Heart left ventricle (tissue), 16 donors: ENCODE measurements around the gene EFNA2. TPM values are rescaled to one million over a fixed set of nuclear protein-coding genes. Genes with fewer than 3 reads are reported as not detected.

Experiments used
- ATAC-seq, 4 donors: fragments of 200-7000 bp; cut with Tn5 transposase; one replicate each; pipeline ENCODE4 v1.9.1; 2020 to 2022; ENCODE audit warnings: moderate library complexity in 4 of 4, mild to moderate bottlenecking in 3 of 4, moderate number of reproducible peaks in 1 of 4
- DNase-seq, 5 donors: peaks; one replicate each; pipeline ENCODE4 v3.0.0-alpha.2; 2020
- H3K27ac ChIP-seq, 12 donors: fragments of 200-600 bp; sonication (generic) in 4 of 12; one replicate each; pipeline versions ENCODE4 v1.5.0 to v1.8.0; 2016 to 2022; ENCODE audit warnings: mild to moderate bottlenecking in 2 of 12
- H3K27me3 ChIP-seq, 9 donors: fragments of 200-600 bp; sonication (generic) in 2 of 9; one replicate each; pipeline versions ENCODE4 v1.5.1 to v1.8.0; 2016 to 2022; ENCODE audit warnings: mild to moderate bottlenecking in 3 of 9
- H3K36me3 ChIP-seq, 9 donors: fragments of 200-600 bp; sonication (generic) in 2 of 9; one replicate each; pipeline versions ENCODE4 v1.5.0 to v1.8.0; 2018 to 2022; ENCODE audit warnings: mild to moderate bottlenecking in 2 of 9
- H3K4me1 ChIP-seq, 12 donors: fragments of 200-600 bp; sonication (generic) in 4 of 12; one replicate each; pipeline versions ENCODE4 v1.5.0 to v1.8.0; 2016 to 2022; ENCODE audit warnings: mild to moderate bottlenecking in 3 of 12
- H3K4me3 ChIP-seq, 12 donors: fragments of 200-600 bp; sonication (generic) in 4 of 12; one replicate each; pipeline versions ENCODE4 v1.5.0 to v1.8.0; 2017 to 2022; ENCODE audit warnings: mild to moderate bottlenecking in 9 of 12, moderate library complexity in 4 of 12
- H3K9me3 ChIP-seq, 12 donors: fragments of 200-600 bp; sonication (generic) in 4 of 12; one replicate each; pipeline versions ENCODE4 v1.5.0 to v1.8.0; 2016 to 2022; ENCODE audit warnings: mild to moderate bottlenecking in 1 of 12
- CTCF ChIP-seq, 12 donors: fragments of 200-600 bp; sonication (generic) in 4 of 12; IDR thresholded peaks; one replicate each; pipeline versions ENCODE4 v1.5.0 to v1.8.0; 2018 to 2022; ENCODE audit warnings: antibody characterized with exemption in 12 of 12, mild to moderate bottlenecking in 5 of 12
- POLR2A ChIP-seq, 2 donors: fragments of 450-650 bp; IDR thresholded peaks; one replicate each; pipeline ENCODE4 v1.6.1; 2017; ENCODE audit warnings: antibody characterized with exemption in 2 of 2, mild to moderate bottlenecking in 2 of 2, moderate library complexity in 2 of 2
- WGBS, 4 donors: extraction: QIAGEN DNeasy Blood & Tissue Kit in 2 of 4; methylation state at CpG; one replicate each; pipeline versions ENCODE4 v1.1.5 to v1.1.7; 2013 to 2018; 5-methylcytosine and 5-hydroxymethylcytosine counted together
- intact Hi-C, 10 donors: fragments of 100-400 bp; cut with DNase I; formaldehyde crosslinking; loops; one replicate each; pipeline versions ENCODE4 v1.11.1 to v1.14.2; 2022
- polyA plus RNA-seq, 2 donors: library from polyadenylated mRNA; stranded (reverse); fragments of 200-250 nt; gene quantifications; one replicate each; pipeline ENCODE4 v1.2.3, GENCODE V29; 2013
- total RNA-seq, 9 donors: library from RNA; depleted of rRNA in 2 of 9; stranded (reverse); fragments of >200 nt in 2 of 9; fragmentation: NEBNext Ultra II Directional in 3 of 9; extraction: Animal tissue kit (Norgen Biotek cat#: 25700) in 3 of 9; gene quantifications; one replicate each; pipeline versions ENCODE4 v1.1.0 to v1.2.4, GENCODE V29; 2016 to 2023
- donor health status: ischemic (EF 13 %, LVEDD 7.1; RV severe dilation, severe dysfunction).
- donor health status: healthy with polysubstance abuse.
- donor health status: DM: no; HTN: yes; CAD: no.
- donor health status: DM: no; HTN: no; CAD: no.
- donor health status: ischemic (EF 25% LVEDD 6.9; RV normal size, moderate dysfunction).
- donor health status: ischemic (EF 25% LVEDD 5.7; RV mildly dilated, moderate dysfunction).
- donor health status: healthy.
- donor health status: DM: yes; HTN: yes; CAD: no.
- donor health status: ischemic (EF 35%, LVEDD 5.7; RV mildly dilated, moderate dysfunction).
- donor health status: nonischemic (EF 11% LVEDD 7.7; RV severe dilation, severe dysfunction).
- donor health status: DM: yes; HTN: yes; CAD: no.
- donor health status: PGD.
- donor health status: ischemic (EF 29% LVEDD 5.4; RV normal size, mild dysfunction).
- donor health status: nonischemic (EF 23%, LVEDD 6.1; RV moderate dilation, normal function).

The EFNA2 gene
- total and polyA plus RNA-seq, 11 donors: not detected

- WGBS, 4 donors: 84 to 91% (median 87%) methylated on average over 22 of the region's 22 CpGs
- Histone ChIP-seq H3K36me3 (no peaks in the 10 kb centered on the region), H3K27ac (no peak overlapping the region), H3K4me1 (no peaks in the 10 kb centered on the region), H3K4me3 (no peak overlapping the region), H3K27me3 (peaks cover 0 to 9% (median 0%) of the 10 kb centered on the region in 9 donors), H3K9me3 (no peaks in the 10 kb centered on the region)
- ATAC-seq (no peak), DNase-seq (no peak)
- TF ChIP-seq POLR2A (IDR thresholded peaks at IDR 0.05): no peak
- no peak for TF ChIP-seq CTCF (IDR thresholded peaks at IDR 0.05)
- intact Hi-C loops: no loop called here
Observed at GRCh38 chr19:1336079-1336684, 50.5 kb downstream of the EFNA2 start.

DNA sequence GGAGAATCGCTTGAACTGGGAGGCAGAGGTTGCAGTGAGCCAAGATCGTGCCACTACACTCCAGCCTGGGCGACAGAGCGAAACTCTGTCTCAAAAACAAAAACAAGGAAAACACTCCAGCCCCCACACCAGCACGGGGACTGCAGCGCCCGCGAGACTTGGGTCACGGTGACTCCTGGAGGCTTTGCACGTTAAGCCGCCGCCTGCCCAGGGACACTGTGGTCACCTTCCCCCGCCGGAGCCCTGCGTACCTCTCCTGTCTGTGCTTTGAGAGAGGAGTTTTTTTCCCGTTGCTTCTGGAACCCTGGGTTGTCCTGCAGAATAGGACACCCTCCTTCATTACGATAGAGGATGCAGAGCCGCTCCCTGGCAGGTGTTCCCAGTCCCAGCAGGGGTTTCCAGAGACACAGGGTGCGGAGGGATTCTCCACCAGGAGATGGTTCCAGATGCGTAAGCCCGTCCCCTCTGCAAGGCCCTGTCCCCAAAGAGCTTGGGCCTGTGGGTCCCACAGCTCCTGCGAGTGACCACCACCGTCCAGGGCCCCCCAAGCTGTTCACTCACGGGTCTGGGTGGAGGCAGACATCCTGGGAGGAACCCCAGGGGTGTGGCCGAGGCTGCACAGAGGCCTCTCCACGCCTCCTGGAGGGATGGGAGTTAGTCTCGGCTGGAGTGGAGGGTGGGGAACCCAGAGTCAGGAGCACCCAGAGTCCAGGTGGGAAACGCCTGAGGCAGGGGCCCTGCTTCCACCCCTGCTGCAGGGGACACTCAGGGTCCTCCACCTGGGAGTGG lies 55.2 kb downstream of the EFNA2 start:
- H3K9me3 ChIP-seq: no peaks in the 10 kb centered on the region
- no peak for DNase-seq
- no peaks in the 10 kb centered on the region for H3K36me3 ChIP-seq
- intact Hi-C loops: no loop called here
- H3K4me1 ChIP-seq: no peaks in the 10 kb centered on the region
- H3K27ac ChIP-seq: no peak overlapping the region
- TF ChIP-seq CTCF (IDR thresholded peaks at IDR 0.05) (no peak), POLR2A (IDR thresholded peaks at IDR 0.05) (no peak)
- H3K4me3 ChIP-seq: no peak overlapping the region
- peak in 1 of 4 donors; percentile 41 for ATAC-seq
- WGBS, 4 donors: 77 to 84% (median 84%) methylated on average over 26 to 28 of the region's 28 CpGs
- H3K27me3 ChIP-seq: no peaks in the 10 kb centered on the region

DNA sequence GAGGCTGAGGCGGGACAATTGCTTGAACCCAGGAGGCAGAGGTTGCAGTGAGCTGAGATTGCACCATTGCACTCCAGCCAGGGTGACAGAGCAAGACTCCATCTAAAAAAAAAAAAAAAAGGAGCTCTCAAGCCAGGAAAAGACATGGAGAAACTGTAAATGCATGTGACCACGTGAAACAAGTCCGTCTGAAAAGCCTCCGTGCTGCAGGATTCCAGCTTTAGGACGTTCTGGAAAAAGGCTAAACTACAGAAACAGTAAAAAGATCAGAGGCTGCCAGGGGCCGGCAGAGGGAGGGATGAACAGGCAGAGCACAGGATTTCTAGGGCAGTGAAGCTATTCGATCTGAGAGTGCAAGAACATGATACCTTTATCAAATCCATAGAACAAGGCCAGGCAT lies 57.4 kb downstream of the EFNA2 start:
- no peaks in the 10 kb centered on the region for H3K27me3 ChIP-seq
- no peak for ATAC-seq
- 47 to 53% (median 49%) methylated on average over 7 of the region's 7 CpGs for WGBS, 4 donors
- no peaks in the 10 kb centered on the region for H3K4me1 ChIP-seq
- DNase-seq: no peak
- no peak overlapping the region for H3K27ac ChIP-seq
- no peak overlapping the region for H3K4me3 ChIP-seq
- intact Hi-C loops: no loop called here
- TF ChIP-seq CTCF (IDR thresholded peaks at IDR 0.05) (no peak), POLR2A (IDR thresholded peaks at IDR 0.05) (no peak)
- no peaks in the 10 kb centered on the region for H3K36me3 ChIP-seq
- H3K9me3 ChIP-seq: no peaks in the 10 kb centered on the region

DNA sequence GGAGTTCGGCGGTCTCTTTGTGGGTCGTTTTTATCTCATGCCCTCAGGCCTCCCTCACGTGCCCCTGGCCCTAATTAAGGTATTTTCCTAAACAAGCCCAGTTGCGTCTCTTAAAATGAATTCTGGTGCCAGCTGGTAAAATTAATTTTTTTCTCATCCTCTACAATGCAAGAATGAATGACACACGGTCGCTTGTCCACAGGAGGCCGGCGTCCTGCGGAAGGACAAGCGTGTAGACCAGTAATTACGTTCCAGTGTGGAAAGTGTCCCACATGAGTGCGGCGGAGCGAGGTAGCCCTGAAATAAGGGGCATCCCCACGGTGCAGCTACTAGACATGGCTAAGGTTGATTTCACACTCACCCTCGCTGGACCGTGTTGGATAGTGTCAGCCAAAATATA lies 63.5 kb downstream of the EFNA2 start:
- intact Hi-C loops: no loop called here

More for the DNA sequence above, 63.5 kb downstream of the EFNA2 start:
- peaks cover 0 to 7% (median 4%) of the 10 kb centered on the region in 12 donors for H3K4me1 ChIP-seq
- 87 to 91% (median 89%) methylated on average over 18 of the region's 18 CpGs for WGBS, 4 donors
- TF ChIP-seq POLR2A (IDR thresholded peaks at IDR 0.05): no peak
- ATAC-seq (no peak), DNase-seq (no peak)
- no peak overlapping the region for H3K27ac ChIP-seq
- no peak overlapping the region for H3K4me3 ChIP-seq
- no peaks in the 10 kb centered on the region for H3K36me3 ChIP-seq
- H3K27me3 ChIP-seq: no peaks in the 10 kb centered on the region
- no peaks in the 10 kb centered on the region for H3K9me3 ChIP-seq
